ENCODE results near the gene TESMIN.

- TF ChIP-seq EP300 (IDR thresholded peaks at IDR 0.05) (no peak), CTCF (IDR thresholded peaks at IDR 0.05) (no peak), POLR2A (IDR thresholded peaks at IDR 0.05) (no peak)
Observed at GRCh38 chr11:68772936-68773335, 21.6 kb upstream of the TESMIN start.
